ENCODE measurements around the gene HIBADH. TPM values are rescaled to one million over a fixed set of nuclear protein-coding genes. Genes with fewer than 3 reads are reported as not detected.

HIBADH gene
- total and polyA plus RNA-seq, 10 of the 15 experiments (the other 5 are each of a cell fraction or from before 2014, with no cell fraction given): 8.7 to 36.1 (median 18.6) TPM

DNA sequence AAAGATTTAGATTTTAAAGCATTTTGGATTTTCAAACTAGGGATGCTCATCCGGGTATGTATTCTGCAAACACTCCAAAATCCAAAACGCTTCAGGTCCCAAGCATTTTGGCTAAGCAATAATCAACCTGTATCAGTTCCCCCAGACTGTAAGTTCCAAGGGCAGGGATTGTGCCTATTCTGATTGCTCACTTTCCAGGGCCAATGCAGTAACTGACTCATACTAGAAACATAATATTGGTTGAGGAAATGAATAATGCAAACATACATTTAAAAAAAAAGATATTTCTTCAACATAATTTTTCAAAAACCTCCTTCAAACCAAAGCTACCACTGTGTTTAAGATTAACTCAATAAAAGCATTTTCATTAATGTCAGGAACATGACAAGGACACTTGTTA, 69.5 kb downstream of the HIBADH start:
- no peaks in the 10 kb centered on the region for H3K4me1 ChIP-seq (ENCODE audit: control insufficient read depth, insufficient read depth, low read length)
- DNase-seq (ENCODE audit: low read depth, low spot score): no peak
- no peak overlapping the region for H3K27ac ChIP-seq (ENCODE audit: control insufficient read depth, insufficient read depth)
- H3K79me2 ChIP-seq (ENCODE audit: control insufficient read depth, insufficient read depth, low read length): no peaks in the 10 kb centered on the region
- intact Hi-C loops (cut with micrococcal nuclease; ENCODE audit: unreplicated experiment) (no loop called here), in situ Hi-C loops (cut with MboI) (no loop called here)
- no peak overlapping the region for H3K4me3 ChIP-seq
- ChIA-PET CTCF (interaction anchor here (1.9 to 3.1 kb wide), 2 partner anchors 13 kb away, joined by 7 to 16 read pairs; no protein-coding TSS in a partner anchor), RAD21 (ENCODE audit: unreplicated experiment) (interaction anchor here (0.7 kb wide), 1 partner anchor 468 kb away, joined by 3 read pairs; no protein-coding TSS in a partner anchor), SMC1A (ENCODE audit: uncharacterized antibody, unreplicated experiment) (no interaction called here), POLR2A (no interaction called here)
- WGBS (ENCODE audit: insufficient coverage, insufficient replicate concordance, low lambda C conversion rate, missing lambda C conversion rate): 95% methylated on average over 2 of the region's 2 CpGs
- H4K20me1 ChIP-seq (ENCODE audit: control insufficient read depth, insufficient read depth): no peaks in the 10 kb centered on the region
- no peak overlapping the region for H2AFZ ChIP-seq (ENCODE audit: control insufficient read depth, low read depth, low read length)
- TF ChIP-seq TAF1 (IDR thresholded peaks at IDR 0.05; ENCODE audit: borderline replicate concordance, low read depth, low read length) (no peak), CBX5 (IDR thresholded peaks at IDR 0.05; ENCODE audit: low read depth) (no peak), PKNOX1 (IDR thresholded peaks at IDR 0.05) (no peak), ZNF622 (IDR thresholded peaks at IDR 0.05) (no peak), ZBED1 (IDR thresholded peaks at IDR 0.05; ENCODE audit: borderline replicate concordance) (no peak), ZNF217 (IDR thresholded peaks at IDR 0.05) (no peak), SMAD5 (IDR thresholded peaks at IDR 0.05; ENCODE audit: low read depth) (no peak), MTA3 (IDR thresholded peaks at IDR 0.05; ENCODE audit: borderline replicate concordance, low read length) (no peak), KDM1A (IDR thresholded peaks at IDR 0.05; ENCODE audit: borderline replicate concordance) (no peak), RBBP5 (conservative IDR thresholded peaks at IDR 0.05) (no peak), ASH2L (IDR thresholded peaks at IDR 0.05; ENCODE audit: borderline replicate concordance, low read depth) (no peak), BHLHE40 (IDR thresholded peaks at IDR 0.05; ENCODE audit: borderline replicate concordance in 1 of 2, low read depth in 2 of 2, low read length in 1 of 2) (no peak), ETV6 (conservative IDR thresholded peaks at IDR 0.05 in 1 of 2, IDR thresholded peaks at IDR 0.05 in 1 of 2; ENCODE audit: borderline replicate concordance in 1 of 2, low read depth in 1 of 2) (no peak)
- TF ChIP-seq, protein P1, sequence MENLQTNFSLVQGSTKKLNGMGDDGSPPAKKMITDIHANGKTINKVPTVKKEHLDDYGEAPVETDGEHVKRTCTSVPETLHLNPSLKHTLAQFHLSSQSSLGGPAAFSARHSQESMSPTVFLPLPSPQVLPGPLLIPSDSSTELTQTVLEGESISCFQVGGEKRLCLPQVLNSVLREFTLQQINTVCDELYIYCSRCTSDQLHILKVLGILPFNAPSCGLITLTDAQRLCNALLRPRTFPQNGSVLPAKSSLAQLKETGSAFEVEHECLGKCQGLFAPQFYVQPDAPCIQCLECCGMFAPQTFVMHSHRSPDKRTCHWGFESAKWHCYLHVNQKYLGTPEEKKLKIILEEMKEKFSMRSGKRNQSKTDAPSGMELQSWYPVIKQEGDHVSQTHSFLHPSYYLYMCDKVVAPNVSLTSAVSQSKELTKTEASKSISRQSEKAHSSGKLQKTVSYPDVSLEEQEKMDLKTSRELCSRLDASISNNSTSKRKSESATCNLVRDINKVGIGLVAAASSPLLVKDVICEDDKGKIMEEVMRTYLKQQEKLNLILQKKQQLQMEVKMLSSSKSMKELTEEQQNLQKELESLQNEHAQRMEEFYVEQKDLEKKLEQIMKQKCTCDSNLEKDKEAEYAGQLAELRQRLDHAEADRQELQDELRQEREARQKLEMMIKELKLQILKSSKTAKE (IDR thresholded peaks at IDR 0.05; ENCODE audit: low read depth, poor library complexity, severe bottlenecking): no peak
- H3K4me2 ChIP-seq (ENCODE audit: control insufficient read depth, insufficient read depth): no peak overlapping the region
- H3K9ac ChIP-seq (ENCODE audit: control insufficient read depth, insufficient read depth, low read length): no peak overlapping the region
- FAIRE-seq: no peak
- ATAC-seq: no peak
- H3K9me3 ChIP-seq (replicated peaks; ENCODE audit: control insufficient read depth, insufficient read depth, low read length): no peaks in the 10 kb centered on the region
- H3K36me3 ChIP-seq (ENCODE audit: control insufficient read depth in 2 of 2, insufficient read depth in 2 of 2, low read length in 1 of 2): no peaks in the 10 kb centered on the region
- no TSS peak for BruUV-seq (replicated peaks)
- no peaks in the 10 kb centered on the region for H3K27me3 ChIP-seq (replicated peaks in 1 of 2; ENCODE audit: control insufficient read depth in 2 of 2, insufficient read depth in 2 of 2, low read length in 1 of 2)
